ENCODE data around the gene NUP58. TPM values are rescaled to one million over a fixed set of nuclear protein-coding genes. Genes with fewer than 3 reads are reported as not detected.

NUP58 gene
- 10 to 100 TPM; 39.3 to 56.5 (median 45.7) TPM for total RNA-seq

- intact Hi-C loops (cut with DNase I; ENCODE audit: low total_unique reads) = no loop called here
- peak within 1 kb of the TSS; percentile 65 for H3K4me3 ChIP-seq (ENCODE audit: low read depth, poor library complexity, severe bottlenecking)
- DNase-seq (ENCODE audit: low spot score in 2 of 2) = peak; percentile 93 to 99
- TF ChIP-seq CTCF (IDR thresholded peaks at IDR 0.05) (no peak), POLR2A (IDR thresholded peaks at IDR 0.05) (no peak)
- 0 to 1% methylated on average over 54 of the region's 64 CpGs for WGBS, 2 donors
Measured at GRCh38 chr13:25301347-25302113, at the start of gene NUP58. Gene NUP58, plus strand, starts transcription at chr13:25301625. Its CDS starts 149 bp downstream, at chr13:25301774.

- DNase-seq (ENCODE audit: low spot score in 2 of 2) = no peak
- intact Hi-C loops (cut with DNase I; ENCODE audit: low total_unique reads) = no loop called here
- 85 to 91% methylated on average over 4 of the region's 4 CpGs for WGBS, 2 donors
- H3K4me3 ChIP-seq (ENCODE audit: low read depth, poor library complexity, severe bottlenecking) = no peak overlapping the region
- TF ChIP-seq CTCF (IDR thresholded peaks at IDR 0.05) = no peak
- TF ChIP-seq POLR2A (IDR thresholded peaks at IDR 0.05) = no peak
Measured at GRCh38 chr13:25252225-25252624, 49.2 kb upstream of the NUP58 start.

- no peak overlapping the region for H3K4me3 ChIP-seq (ENCODE audit: low read depth, poor library complexity, severe bottlenecking)
- TF ChIP-seq CTCF (IDR thresholded peaks at IDR 0.05) = no peak
- no peak for TF ChIP-seq POLR2A (IDR thresholded peaks at IDR 0.05)
- DNase-seq (ENCODE audit: low spot score in 2 of 2) = no peak
- intact Hi-C loops (cut with DNase I; ENCODE audit: low total_unique reads) = no loop called here
- 93 to 98% methylated on average over 2 of the region's 2 CpGs for WGBS, 2 donors
Measured at GRCh38 chr13:25252752-25253151, 48.7 kb upstream of the NUP58 start.

- no peak for DNase-seq (ENCODE audit: low spot score in 2 of 2)
- no peak for TF ChIP-seq CTCF (IDR thresholded peaks at IDR 0.05)
- TF ChIP-seq POLR2A (IDR thresholded peaks at IDR 0.05) = no peak
- intact Hi-C loops (cut with DNase I; ENCODE audit: low total_unique reads) = no loop called here
- H3K4me3 ChIP-seq (ENCODE audit: low read depth, poor library complexity, severe bottlenecking) = no peak overlapping the region
- 72 to 75% methylated on average over 2 of the region's 2 CpGs for WGBS, 2 donors
Measured at GRCh38 chr13:25253702-25254101, 47.7 kb upstream of the NUP58 start.

GRCh38 chr13:25262261-25262660, 39.2 kb upstream of the NUP58 start:
- 93 to 96% methylated on average over 4 of the region's 4 CpGs for WGBS, 2 donors
- H3K4me3 ChIP-seq (ENCODE audit: low read depth, poor library complexity, severe bottlenecking) = no peak overlapping the region
- DNase-seq (ENCODE audit: low spot score in 2 of 2) = no peak
- intact Hi-C loops (cut with DNase I; ENCODE audit: low total_unique reads) = no loop called here
- no peak for TF ChIP-seq POLR2A (IDR thresholded peaks at IDR 0.05)
- no peak for TF ChIP-seq CTCF (IDR thresholded peaks at IDR 0.05)

GRCh38 chr13:25266706-25267105, 34.7 kb upstream of the NUP58 start:
- 87 to 88% methylated on average over 5 of the region's 5 CpGs for WGBS, 2 donors
- intact Hi-C loops (cut with DNase I; ENCODE audit: low total_unique reads) = no loop called here
- TF ChIP-seq POLR2A (IDR thresholded peaks at IDR 0.05) = no peak
- TF ChIP-seq CTCF (IDR thresholded peaks at IDR 0.05) = no peak
- no peak for DNase-seq (ENCODE audit: low spot score in 2 of 2)
- no peak overlapping the region for H3K4me3 ChIP-seq (ENCODE audit: low read depth, poor library complexity, severe bottlenecking)
